GM11168 (cell line): ENCODE results near the gene SLC2A11.

Experiments used
- in situ Hi-C: fragments of 300-500 bp; cut with MboI; formaldehyde crosslinking; loops from one replicate; pipeline ENCODE4 v1.12.0; 2022; ENCODE audit warnings: low sequenced_read_pairs; ENCODE audit not compliant: unreplicated experiment

SLC2A11 gene

DNA sequence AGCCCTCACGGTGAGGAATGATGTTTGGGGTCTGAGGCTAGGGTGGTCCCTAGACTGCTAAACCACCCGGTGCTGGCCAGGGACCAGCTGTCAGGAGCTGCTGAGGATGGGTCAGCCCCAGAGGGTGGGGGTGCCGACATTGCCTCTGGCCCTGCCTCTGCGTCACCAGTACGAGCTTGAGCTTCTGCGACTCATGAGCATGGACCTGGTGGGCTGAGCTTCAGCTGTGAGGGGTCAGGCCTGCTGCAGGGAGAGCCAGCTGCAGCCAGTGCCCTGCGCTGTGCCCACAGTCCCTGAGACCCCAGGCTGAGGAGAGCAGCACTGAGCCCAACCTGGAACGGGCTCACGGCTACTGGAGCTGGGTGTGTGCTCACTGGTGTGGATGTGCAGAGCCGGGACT lies 25.9 kb upstream of the SLC2A11 start:
- in situ Hi-C loops = no loop called here

DNA sequence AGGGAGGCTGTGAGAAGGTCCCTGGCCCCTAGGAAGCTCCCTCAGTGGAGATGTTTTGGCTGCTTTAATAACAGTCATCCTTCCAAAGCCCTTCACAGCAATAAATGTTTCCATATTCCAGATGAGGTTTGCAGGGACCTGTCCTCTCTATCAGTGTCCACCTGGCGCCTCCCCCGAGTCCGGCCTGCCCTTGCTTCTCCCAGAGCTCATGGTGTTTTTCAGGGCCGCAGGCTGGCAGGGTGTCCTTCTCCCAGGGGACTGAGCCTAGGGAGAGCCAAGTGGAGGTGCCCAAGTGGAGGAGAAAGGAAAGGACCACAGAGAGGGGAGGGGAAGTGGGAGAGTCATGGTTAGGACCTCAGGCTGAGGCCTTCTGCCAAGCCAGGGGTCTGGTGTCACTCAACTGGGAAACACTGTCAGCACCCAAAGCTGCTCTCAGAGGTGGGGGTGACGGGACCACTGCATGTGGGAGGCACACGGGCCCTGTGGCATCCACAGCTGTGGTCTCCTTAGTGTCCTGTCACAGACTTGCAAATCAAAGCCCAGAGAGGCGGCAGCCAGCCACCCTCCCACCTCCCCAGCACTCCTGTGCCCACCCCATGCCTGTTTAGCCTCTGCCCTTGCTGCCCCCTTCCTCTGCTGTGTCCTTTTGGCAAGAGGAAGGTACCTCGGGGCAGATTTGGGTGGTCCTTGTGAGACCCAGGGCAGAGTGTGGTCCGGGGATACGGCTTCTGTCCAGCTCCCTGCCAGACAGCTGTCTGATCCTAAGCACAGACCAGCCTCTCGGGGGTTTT lies 25.3 kb upstream of the SLC2A11 start:
- in situ Hi-C loops = no loop called here

DNA sequence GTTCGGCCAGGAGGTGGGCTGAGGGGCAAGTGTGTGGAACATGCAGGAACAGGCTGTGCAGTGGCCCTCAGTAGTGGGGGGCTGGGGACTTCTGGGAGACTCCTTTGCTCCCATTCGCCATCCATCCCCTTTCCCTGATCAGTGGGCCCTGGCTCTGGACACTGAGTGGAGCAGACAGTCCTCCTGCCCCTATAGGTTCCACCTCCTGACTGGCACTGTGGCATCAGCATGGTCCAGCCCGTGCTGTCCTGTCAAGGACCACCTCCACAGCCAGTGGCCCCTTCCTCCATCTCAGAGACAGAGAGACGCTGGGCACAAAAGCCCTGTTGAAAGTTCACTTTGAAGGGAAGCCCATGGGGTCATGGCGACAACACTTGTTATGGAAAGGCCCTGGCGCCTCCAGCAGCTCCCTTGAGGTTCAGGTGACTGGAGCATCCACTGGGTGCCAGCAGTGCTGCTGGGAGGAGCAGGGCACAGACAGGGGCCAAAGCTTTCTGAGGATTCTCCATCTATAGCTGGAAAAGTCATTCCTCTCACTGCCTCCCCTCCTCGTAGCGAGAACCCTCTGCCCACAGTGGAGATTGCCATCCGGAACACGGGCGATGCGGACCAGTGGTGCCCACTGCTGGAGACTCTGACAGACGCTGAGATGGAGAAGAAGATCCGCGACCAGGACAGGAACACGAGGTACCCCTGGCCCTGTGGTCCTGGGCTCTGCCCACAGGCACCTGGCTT lies 24.5 kb upstream of the SLC2A11 start:
- in situ Hi-C loops = no loop called here

DNA sequence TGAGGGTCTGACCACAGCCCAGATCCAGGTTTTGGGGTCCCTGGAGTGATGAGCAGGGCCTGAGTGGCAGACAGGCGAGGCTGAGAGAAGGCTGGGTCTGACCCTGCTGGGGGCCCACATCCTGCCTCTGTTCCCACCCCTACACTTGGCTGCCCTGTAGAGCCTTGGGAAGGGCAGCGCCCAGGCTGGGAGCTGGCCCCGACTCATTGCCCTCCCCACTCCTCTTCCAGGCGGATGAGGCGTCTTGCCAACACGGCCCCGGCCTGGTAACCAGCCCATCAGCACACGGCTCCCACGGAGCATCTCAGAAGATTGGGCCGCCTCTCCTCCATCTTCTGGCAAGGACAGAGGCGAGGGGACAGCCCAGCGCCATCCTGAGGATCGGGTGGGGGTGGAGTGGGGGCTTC lies 23.8 kb upstream of the SLC2A11 start:
- in situ Hi-C loops = no loop called here

DNA sequence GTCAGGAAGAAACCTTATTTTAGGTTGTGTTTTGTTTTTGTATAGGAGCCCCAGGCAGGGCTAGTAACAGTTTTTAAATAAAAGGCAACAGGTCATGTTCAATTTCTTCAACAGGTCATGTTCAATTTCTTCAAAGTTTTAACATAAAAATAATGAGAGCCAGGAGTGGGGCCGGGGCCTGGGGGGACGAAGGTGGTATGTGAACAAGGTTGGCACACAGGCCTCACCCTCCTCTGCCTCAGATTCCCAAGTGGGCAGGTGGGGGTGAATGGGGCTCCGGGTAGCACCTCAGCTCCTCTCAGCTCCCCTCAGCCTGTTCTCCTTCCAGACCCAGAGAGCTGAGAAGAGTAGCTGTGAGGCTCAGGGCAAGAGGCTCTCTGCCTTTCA lies 23.3 kb upstream of the SLC2A11 start:
- in situ Hi-C loops = no loop called here

DNA sequence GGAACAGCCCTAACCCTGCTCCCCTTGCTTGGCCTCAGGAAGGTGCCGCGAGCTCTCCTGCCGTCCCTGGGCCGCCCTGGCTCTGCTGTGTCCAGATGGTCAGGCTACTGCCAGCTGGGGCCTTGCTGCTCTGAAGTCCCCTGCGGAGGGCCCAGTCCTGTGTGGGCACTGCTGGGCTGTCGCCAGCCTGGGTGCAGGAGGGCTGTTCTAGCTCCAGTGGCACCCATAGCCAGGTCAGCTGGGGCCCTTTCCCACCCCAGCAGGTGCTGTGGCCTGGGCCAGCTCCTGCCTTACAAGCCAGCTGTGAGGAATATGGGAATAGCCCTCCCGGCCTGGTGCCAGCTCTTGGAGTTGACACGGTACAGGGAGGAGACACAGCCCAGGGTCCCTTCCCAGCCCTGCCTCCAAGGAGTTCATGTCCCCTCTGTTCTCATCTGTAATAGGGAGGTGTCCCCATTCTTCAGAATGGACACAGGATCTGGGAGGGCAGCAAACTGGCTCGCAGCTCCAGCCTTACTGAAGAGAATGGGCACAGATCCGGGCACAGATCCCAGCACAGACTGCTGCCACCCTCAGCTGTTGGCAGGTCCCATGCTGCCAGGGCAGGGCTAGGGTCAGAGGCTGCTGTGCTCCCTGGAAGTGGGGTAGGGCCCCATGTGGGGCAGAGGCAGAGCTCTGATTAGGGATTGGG lies 22.7 kb upstream of the SLC2A11 start:
- in situ Hi-C loops = no loop called here

DNA sequence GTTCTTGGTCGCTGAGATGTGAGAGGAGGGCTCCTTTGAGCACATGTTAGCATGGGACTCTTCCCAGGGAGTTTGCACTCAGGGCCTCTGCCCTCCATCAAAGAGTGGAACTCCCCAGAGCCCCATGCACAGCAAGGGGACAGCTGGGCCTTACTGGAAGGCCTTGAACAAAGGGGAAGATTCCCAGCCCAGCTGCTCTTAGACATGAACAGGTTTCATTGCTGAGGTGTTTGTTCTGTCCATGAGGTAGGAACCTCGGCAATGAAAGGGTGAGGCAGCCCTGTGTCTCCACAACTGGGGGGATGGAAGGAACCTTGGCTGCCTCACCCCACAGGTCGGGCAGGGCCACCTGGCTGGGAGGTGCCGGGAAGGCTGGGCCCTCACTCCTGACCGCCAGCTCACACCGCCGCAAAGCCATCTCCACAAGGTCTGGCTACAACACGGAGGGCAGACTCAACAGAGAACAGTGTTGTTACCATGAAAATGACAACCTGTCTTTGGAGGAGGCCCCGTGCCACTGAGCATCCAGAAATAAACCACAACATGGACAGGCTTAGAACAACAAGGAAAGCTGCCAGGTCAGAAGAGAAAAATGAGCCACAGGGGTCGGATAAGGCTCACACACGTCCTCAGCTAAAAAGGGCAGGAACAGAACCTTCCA lies 22.1 kb upstream of the SLC2A11 start:
- in situ Hi-C loops = no loop called here

DNA sequence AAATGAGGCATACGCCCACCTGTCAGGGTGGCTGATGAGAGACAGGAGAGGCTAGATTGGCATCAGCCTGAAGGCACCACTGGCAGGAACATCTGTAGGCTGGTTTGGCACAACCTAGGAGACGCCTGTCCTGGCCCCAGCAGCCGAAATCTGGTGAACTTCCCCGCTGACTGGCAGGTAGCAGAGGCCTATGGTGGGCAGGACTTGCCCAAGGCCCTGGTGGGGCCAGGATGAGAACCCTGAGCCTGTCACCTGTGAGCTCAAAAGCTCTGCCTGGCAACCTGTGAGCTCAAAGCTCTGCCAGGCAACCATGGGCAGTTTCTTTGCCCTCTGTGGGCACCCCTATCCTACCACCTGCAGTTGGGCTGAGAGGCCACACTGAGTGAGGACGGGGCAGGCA lies 21.4 kb upstream of the SLC2A11 start:
- in situ Hi-C loops = no loop called here

DNA sequence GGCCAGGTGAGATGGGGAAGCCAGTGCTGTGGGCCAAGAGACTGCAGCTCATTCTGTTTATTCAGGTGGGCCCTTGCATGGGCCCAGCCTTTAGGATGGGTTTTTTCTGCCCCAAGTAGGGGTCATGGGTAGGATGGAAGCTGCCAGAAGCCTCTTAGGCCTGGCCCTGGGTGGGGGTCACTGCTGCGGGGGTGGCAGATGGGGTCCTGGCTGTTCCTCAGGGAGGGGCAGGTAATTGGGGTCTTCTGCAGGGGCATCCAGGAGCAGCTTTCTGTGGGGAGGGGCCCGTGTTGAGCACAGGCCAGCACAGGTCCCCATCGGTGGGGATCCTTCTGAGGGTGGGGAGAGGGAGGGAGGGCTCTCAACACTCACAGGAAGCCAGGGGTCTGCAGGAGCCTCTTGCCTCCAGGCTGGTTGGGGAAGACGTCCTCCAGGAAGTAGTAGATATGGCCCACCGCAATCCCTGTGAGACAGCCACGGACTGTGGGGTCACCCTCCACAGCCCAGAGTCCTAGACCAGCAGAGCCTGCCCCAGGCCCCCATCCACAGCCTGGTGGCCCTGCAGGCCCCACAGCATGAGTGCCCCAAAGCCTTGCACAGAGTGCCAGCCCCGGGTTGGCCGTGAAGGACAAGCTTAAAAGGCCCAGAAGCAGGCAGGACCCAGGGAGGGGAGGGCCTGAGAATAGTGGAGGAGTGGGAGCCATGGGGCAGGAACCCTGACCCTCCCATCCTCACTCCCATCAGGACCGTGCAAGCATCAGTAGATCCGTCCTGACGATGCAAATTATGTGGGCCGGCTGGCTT lies 20.8 kb upstream of the SLC2A11 start:
- in situ Hi-C loops = no loop called here

DNA sequence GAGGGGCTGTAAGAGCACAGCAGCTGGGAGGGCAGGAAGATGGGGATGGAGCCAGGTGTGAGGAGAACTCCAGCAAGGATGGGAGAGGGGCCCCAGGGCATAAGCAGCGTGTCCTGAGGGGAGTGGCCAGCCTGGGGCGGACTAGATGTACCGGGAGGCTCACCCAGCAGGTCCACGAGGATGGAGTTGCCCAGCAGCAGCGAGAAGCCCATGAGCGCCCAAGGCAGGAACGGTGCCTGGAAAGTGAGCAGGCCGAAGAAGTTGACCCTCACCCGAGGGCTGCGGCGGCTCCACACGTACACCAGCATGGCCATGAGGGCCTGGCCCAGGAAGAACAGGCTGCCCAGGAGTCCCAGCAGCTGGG lies 20.2 kb upstream of the SLC2A11 start:
- in situ Hi-C loops = no loop called here

DNA sequence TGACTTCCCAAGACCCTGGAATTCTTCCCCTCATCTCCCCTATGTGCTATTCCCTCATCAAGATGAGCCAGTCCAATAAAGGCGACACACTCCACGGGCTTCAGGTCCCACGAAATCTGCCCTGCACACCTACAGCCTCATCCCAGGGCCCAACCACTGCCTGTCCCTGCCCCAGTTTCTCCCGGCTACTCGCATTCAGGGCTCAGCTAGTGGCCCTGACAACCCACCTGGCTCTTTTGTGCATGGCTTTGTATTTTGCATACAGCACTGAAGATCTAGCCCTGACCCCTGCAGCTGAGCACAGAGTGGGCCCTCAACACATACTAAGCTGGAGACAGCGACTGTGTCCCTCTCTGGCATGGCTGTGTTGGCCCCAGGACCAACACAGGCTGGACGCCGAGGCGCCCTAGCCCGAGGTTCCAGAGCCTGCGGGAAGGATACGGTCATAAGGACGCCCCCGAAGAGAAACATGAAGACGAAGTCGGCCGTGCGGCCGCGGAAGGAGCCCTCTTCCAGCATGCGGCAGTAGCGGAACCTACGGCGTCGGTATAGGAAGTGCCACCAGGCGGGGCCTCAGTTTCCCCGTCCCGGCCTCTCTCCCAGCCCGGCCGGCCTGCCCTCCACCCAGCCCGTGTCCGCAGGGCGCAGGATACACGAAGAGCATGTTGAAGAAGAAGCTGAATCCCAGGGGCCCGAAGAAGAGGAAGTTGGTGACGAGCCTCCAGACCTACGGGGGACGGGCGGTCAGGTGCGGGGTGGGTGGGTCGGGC lies 19.6 kb upstream of the SLC2A11 start:
- in situ Hi-C loops = no loop called here

DNA sequence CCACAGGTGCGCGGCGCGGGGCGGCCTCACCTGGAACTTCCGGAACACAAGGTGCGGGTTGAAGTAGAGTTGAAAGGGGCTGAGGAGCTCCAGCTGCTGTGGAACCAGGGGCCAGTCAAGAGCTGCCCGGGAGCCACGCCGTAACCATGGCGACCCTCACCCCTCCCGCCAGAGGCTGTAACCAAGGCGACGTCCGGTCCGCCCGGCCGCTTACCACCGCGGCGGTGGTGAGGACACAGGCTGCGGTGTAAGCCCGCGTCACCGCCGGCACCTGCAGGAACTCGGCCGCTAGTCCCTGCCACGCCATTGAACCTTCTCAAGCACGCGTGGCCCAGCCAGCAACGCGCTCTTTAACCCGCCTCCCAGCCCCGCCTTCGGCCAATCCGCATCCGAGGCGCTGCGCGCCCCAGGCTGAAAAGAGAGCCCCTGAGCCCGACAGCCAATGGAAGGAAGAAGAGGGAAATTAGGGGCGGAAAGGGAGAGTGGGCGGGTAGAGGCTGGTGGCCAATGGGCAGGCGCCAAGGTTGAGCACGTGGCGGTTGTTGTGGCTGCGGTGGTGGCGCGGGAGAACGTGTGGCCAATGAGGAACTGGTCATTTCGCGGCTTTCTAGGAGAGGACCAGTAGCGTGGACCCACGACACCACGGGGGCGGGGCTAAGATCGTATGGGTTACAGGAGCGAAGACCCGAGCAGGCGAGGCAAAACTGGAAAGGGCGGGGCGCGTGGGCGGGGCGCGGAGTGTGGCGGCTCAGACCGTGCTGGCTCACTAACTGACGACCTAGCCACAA lies 18.8 kb upstream of the SLC2A11 start, which contains the start of gene DERL3:
DERL3 (minus strand) TSS at position 326 of the 788 bp plus-strand sequence; CDS start at position 307, 19 bp downstream.
- in situ Hi-C loops = no loop called here

DNA sequence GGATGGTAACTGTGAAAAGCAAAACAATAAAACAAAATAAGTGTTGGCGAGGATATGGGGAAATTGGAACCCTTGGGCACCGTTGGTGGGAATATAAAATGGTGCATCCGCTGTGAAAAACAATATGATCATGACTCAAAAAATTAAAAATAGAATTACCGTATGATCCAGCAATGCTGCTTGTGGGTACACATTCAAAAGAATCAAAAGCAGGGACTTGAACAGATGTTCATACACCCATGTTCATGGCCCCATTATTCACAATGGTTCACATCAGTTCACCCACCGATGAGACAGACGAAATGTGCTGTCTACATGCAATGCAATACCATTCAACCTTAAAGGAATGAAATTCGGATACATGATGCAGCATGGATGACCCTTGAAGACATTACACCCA lies 17.6 kb upstream of the SLC2A11 start:
- in situ Hi-C loops = no loop called here

DNA sequence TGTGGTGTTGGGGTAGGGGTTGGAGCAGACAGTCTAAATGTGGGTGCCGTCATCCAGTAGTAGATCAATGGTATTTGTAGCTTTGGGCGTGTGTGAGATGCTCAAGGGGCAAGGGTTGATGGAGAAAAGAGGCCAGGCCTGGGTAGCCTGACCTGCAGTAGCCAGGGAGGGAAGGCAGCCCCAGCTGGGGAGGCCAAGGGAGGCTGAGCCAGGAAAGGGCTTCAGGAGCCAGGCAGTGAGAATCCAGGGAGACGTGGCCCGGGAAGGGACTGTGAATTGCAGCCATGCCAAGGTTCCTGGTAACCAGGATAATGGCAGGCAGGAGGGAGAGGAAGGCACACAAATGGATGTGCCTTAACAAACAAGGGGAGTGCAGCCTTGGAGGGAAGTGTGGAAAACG lies 16.4 kb upstream of the SLC2A11 start:
- in situ Hi-C loops = no loop called here

DNA sequence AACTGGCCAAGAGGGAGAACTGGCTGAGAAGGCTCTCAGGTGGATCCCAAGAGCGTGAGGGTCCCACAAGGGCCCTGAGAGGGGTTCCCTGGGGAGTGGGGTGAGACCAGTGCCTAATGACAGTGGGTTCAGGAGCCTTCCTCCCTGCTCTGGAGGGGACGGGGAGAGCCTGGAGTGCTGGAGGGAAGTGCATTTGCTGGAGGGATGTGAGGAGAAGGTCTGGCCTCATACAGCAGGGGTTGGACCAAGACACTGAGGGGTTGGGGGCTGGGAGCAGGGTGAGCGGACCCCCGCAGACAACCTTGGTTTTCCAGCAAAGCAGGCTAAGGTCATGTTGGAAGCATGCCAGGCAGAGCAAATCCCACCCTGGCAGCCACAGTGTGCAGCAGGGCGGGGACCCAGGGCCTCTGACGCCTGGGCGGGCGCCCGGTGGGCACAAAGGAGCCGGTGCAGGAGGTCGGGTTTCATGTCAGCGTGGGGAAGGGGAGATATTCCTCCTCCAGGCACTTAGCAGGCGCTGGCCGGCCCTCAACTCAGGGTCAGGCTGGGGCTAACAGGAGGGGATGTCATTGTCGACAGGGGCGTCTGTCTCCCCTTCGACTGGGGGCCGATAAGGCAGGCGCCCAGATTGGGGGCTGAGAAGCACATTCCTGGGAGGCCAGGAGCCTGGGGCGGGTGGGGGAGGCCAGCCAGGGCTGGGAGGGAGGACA lies 15.8 kb upstream of the SLC2A11 start:
- in situ Hi-C loops = no loop called here

DNA sequence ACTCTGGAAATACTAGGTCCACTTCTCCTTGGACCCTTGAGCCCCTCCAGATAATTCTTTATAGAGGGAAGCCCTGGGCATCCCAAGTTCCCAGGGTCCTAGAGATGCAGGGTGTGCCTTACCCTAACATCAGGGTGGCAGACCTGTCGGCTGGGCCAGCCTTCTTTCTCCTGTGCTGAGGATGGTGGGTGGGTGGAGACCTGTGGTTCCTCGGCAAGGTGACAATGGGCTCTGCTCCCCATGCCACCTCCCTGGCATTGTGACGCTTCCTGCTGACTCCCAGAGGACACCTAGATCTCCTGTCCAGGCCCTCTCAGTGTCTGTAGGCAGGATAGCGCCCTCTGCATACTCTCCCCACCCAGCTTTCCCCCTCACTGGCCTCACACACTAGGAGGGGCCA lies 15.1 kb upstream of the SLC2A11 start:
- in situ Hi-C loops = no loop called here

DNA sequence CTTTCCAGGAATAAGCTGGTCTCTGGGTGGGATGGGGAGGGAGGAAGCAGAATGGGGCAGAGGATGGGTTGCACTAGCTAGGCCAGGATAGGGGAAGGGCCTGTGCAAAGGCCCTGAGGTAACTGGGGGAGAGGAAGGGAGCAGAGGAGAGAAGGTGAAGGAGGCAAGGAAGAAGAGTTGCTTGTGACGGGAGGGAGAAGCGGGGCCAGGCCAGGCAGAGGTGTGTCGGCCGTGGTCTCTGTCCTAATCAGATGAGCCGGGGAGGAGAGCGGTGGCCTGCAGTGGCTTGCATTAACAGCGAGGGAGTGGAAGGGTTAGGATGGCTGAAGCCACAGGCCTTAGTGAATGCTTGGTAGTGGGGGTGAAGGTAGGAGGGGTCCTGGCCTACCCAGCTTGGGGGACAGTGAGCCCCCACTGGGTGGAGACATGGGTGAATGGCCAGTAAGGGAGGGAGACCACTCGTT lies 12.9 kb upstream of the SLC2A11 start:
- in situ Hi-C loops = loop anchor here (5.0 kb wide), 1 partner anchor 72 kb away; the partner anchor contains the start of gene MMP11
